IMR-90 (cell line): ENCODE data around the gene CEMP1. TPM values are rescaled to one million over a fixed set of nuclear protein-coding genes. Genes with fewer than 3 reads are reported as not detected.

Experiments used
- ATAC-seq: fragments of 200-7000 bp; cut with Tn5 transposase; 2 replicates; pipeline ENCODE4 v1.9.1; 2020; ENCODE audit warnings: low read depth, mild to moderate bottlenecking, moderate library complexity
- BruUV-seq: library from RNA; stranded (reverse); fragments of 400-500 nt; replicated peaks from 2 replicates; lab custom pipeline; 2021; lab: Mats Ljungman, UMichigan
- CTCF ChIA-PET: fragments of 300-600 bp; formaldehyde crosslinking; extraction: SDS; loops from one replicate; lab custom pipeline; 2021; ENCODE audit warnings: antibody characterized with exemption; lab: Yijun Ruan, JAX
- POLR2A ChIA-PET: fragments of 300-600 bp; sonication (Branson Sonifier 250); formaldehyde crosslinking; loops from one replicate; lab custom pipeline; 2022; ENCODE audit warnings: antibody characterized with exemption; ENCODE audit not compliant: unreplicated experiment; lab: Charles Lee
- DNase-seq: peaks from one replicate; pipeline ENCODE4 v3.0.0; 2013
- H2AFZ ChIP-seq: replicated peaks from 2 replicates; pipeline ENCODE3; 2013; ENCODE audit warnings: low read length, mild to moderate bottlenecking; ENCODE audit not compliant: poor library complexity
- H2AK5ac ChIP-seq: 2 replicates; pipeline ENCODE4 v1.6.1; 2013; ENCODE audit warnings: low read depth, low read length, inconsistent platforms
- H2AK9ac ChIP-seq: replicated peaks from 2 replicates; pipeline ENCODE3; 2013; ENCODE audit warnings: mild to moderate bottlenecking, low read depth, low read length, moderate library complexity; ENCODE audit not compliant: poor library complexity
- H2BK120ac ChIP-seq: 2 replicates; pipeline ENCODE4 v1.6.1; 2013; ENCODE audit warnings: low read depth, low read length, inconsistent platforms
- H2BK15ac ChIP-seq: 3 replicates; pipeline ENCODE4 v1.6.1; 2013; ENCODE audit warnings: low read depth, low read length, inconsistent platforms
- H2BK20ac ChIP-seq: 2 replicates; pipeline ENCODE4 v1.6.1; 2013; ENCODE audit warnings: low read depth, mild to moderate bottlenecking, inconsistent platforms, low read length, moderate library complexity
- H2BK5ac ChIP-seq: 2 replicates; pipeline ENCODE4 v1.6.1; 2013; ENCODE audit warnings: mild to moderate bottlenecking, low read depth, low read length, inconsistent platforms; ENCODE audit not compliant: poor library complexity, severe bottlenecking
- H3K14ac ChIP-seq: replicated peaks from 2 replicates; pipeline ENCODE4 v1.6.1; 2013; ENCODE audit warnings: low read depth, low read length, inconsistent platforms
- H3K18ac ChIP-seq: 2 replicates; pipeline ENCODE4 v1.6.1; 2013; ENCODE audit warnings: low read depth, low read length, control low read depth
- H3K23ac ChIP-seq: 2 replicates; pipeline ENCODE4 v1.6.1; 2013; ENCODE audit warnings: low read depth, low read length, inconsistent platforms
- H3K27ac ChIP-seq: 2 replicates; pipeline ENCODE4 v1.5.1; 2013; ENCODE audit warnings: mild to moderate bottlenecking, control low read depth, low read length; ENCODE audit not compliant: insufficient read depth
- H3K27me3 ChIP-seq: 2 replicates; pipeline ENCODE4 v1.6.1; 2013; ENCODE audit warnings: low read length; ENCODE audit not compliant: control insufficient read depth, insufficient read depth
- H3K36me3 ChIP-seq: 2 replicates; pipeline ENCODE4 v1.6.1; 2013; ENCODE audit warnings: low read length, mixed read lengths; ENCODE audit not compliant: control insufficient read depth, insufficient read depth
- H3K4ac ChIP-seq: 2 replicates; pipeline ENCODE4 v1.6.1; 2013; ENCODE audit warnings: low read depth, low read length, inconsistent platforms
- H3K4me1 ChIP-seq: 2 replicates; pipeline ENCODE4 v1.6.1; 2013; ENCODE audit warnings: low read length, mixed read lengths; ENCODE audit not compliant: control insufficient read depth, insufficient read depth
- H3K4me2 ChIP-seq: 2 replicates; pipeline ENCODE4 v1.6.1; 2013; ENCODE audit warnings: low read depth, mild to moderate bottlenecking, control low read depth, low read length, moderate library complexity
- H3K4me3 ChIP-seq: 2 replicates; pipeline ENCODE4 v1.5.1; 2013; ENCODE audit warnings: low read depth, mild to moderate bottlenecking, control low read depth, low read length, moderate library complexity; ENCODE audit not compliant: insufficient read depth
- H3K56ac ChIP-seq: 2 replicates; pipeline ENCODE4 v1.6.1; 2013; ENCODE audit warnings: low read length, inconsistent platforms; ENCODE audit not compliant: insufficient read depth; ENCODE audit errors: extremely low read depth
- H3K79me1 ChIP-seq, 2 experiments: 2 replicates each; pipeline ENCODE4 v1.6.1; 2013; ENCODE audit warnings: low read length in 2 of 2, inconsistent platforms in 1 of 2, low read depth in 1 of 2
- H3K9ac ChIP-seq: 2 replicates; pipeline ENCODE4 v1.6.1; 2013; ENCODE audit warnings: low read depth, low read length, control low read depth
- H3K9me1 ChIP-seq: 2 replicates; pipeline ENCODE4 v1.6.1; 2013; ENCODE audit warnings: low read length, inconsistent platforms; ENCODE audit not compliant: insufficient read depth
- H3K9me3 ChIP-seq: 2 replicates; pipeline ENCODE4 v1.6.1; 2013; ENCODE audit warnings: low read length; ENCODE audit not compliant: control insufficient read depth, insufficient read depth
- H4K20me1 ChIP-seq: 2 replicates; pipeline ENCODE4 v1.6.1; 2013; ENCODE audit warnings: low read length, inconsistent platforms; ENCODE audit not compliant: insufficient read depth
- H4K5ac ChIP-seq: 2 replicates; pipeline ENCODE4 v1.6.1; 2013; ENCODE audit warnings: mild to moderate bottlenecking, low read depth, low read length, control low read depth
- H4K8ac ChIP-seq, 2 experiments: 2 replicates each; pipeline ENCODE4 v1.6.1; 2013; ENCODE audit warnings: low read depth in 2 of 2, low read length in 2 of 2, control low read depth in 1 of 2, inconsistent platforms in 1 of 2
- H4K91ac ChIP-seq: 2 replicates; pipeline ENCODE4 v1.6.1; 2013; ENCODE audit warnings: low read depth, low read length, inconsistent platforms; ENCODE audit not compliant: insufficient read depth
- BHLHE40 ChIP-seq: fragments of 150-350 bp; IDR thresholded peaks from 2 replicates; pipeline ENCODE4 v1.6.1; 2016; ENCODE audit warnings: mild to moderate bottlenecking, low read depth, low read length
- CEBPB ChIP-seq: IDR thresholded peaks from 2 replicates; pipeline ENCODE4 v1.6.1; 2012; ENCODE audit warnings: low read depth, low read length, improper control_type of control experiment
- CHD1 ChIP-seq: IDR thresholded peaks from 2 replicates; pipeline ENCODE4 v1.6.1; 2012; ENCODE audit warnings: low read depth, low read length, improper control_type of control experiment
- RFX5 ChIP-seq: IDR thresholded peaks from 2 replicates; pipeline ENCODE4 v1.8.0; 2012; ENCODE audit warnings: low read depth, mild to moderate bottlenecking, low read length, moderate library complexity
- WGBS, 2 experiments: methylation state at CpG; one replicate each; pipeline versions ENCODE4 v1.1.5 to v1.1.7; 2013; ENCODE audit warnings: missing lambda C conversion rate in 2 of 2; ENCODE audit not compliant: insufficient read length in 1 of 2; ENCODE audit errors: extremely low coverage in 2 of 2; 5-methylcytosine and 5-hydroxymethylcytosine counted together
- dilution Hi-C: fragments of 300-500 bp; cut with HindIII; formaldehyde crosslinking; loops from one replicate; pipeline ENCODE4 v1.14.3; 2018; ENCODE audit warnings: low sequenced_read_pairs; ENCODE audit not compliant: unreplicated experiment
- in situ Hi-C: fragments of 300-500 bp; cut with MboI; formaldehyde crosslinking; loops from 3 replicates; pipeline ENCODE4 v1.14.3; 2019; ENCODE audit warnings: low sequenced_read_pairs, inconsistent platforms, mixed read lengths
- intact Hi-C: fragments of 100-400 bp; cut with micrococcal nuclease; formaldehyde crosslinking; loops from 2 replicates; pipeline ENCODE4 v1.10.0; 2022
- polyA plus RNA-seq, 3 experiments: library from polyadenylated mRNA; depleted of rRNA; stranded (reverse); fragments of >200 nt; gene quantifications; 2 replicates each; pipeline ENCODE4 v1.2.3, GENCODE V29; 2012; ENCODE audit warnings: low replicate concordance in 1 of 3
- total RNA-seq: library from RNA; depleted of rRNA; stranded (reverse); fragments of >200 nt; gene quantifications from 2 replicates; pipeline ENCODE4 v1.2.3, GENCODE V29; 2012

CEMP1 gene
- total and polyA plus RNA-seq, 2 of the 4 experiments (the other 2 are of a cell fraction): not detected

DNA sequence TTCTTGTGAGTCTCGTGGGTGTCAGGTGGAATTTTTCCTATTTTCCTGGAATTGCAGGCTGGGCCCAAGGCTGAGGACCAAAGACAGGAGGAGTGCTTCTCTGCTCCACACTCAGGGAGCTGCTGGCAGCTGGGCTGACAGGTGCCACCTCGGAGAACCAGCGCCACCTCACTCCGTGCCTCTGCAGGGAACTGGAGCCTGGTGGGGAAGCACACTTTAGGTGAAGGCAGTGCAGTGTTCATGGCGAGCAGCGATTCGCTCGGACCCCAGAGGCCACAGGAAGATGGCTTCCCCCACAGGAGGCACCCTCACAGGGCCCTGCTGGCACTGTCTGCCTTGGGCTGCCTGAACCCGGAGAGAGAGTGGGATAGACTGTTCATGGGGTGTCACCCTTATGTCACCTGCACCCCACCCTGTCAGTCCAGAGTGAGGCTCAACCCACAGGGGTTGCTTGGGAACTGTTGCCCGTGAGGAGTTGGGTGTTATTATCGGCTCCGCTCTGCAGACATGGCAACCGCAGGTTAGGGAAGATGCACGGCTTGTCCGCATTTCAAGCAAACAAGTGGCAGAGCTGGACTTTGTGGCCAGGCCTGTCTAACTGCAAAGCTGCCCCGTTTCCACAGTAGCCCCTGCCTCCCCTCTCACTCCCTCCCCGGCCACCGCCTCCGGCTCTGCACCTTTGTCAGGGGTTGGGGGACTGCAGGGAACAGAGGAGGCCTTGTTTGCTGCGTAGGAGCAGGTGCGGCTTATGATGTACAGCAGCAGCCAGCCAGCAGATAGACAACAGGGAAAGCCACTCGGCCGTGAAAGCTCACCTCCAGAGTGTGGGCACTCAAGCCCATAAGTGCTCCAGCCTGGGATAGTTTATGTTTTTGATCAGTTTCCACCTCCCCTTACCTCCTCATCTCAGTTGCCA lies 40.8 kb downstream of the CEMP1 start:
- ATAC-seq: no peak
- CTCF ChIA-PET: interaction anchor here (0.6 kb wide), 1 partner anchor 98 kb away, joined by 3 read pairs; no protein-coding TSS in a partner anchor
- DNase-seq: no peak
- H3K4me1 ChIP-seq: peaks cover 11% of the 10 kb centered on the region
- no peak overlapping the region for H2BK5ac ChIP-seq
- peaks cover 4% of the 10 kb centered on the region; the same call in 1 of the 2 replicates for H3K9me1 ChIP-seq
- H3K4ac ChIP-seq: no peak overlapping the region
- WGBS, 2 experiments: 100% methylated on average over 5 of the region's 23 CpGs; no CpG with 5 or more reads in 1 of the 2 experiments
- H3K4me2 ChIP-seq: no peak overlapping the region
- H4K20me1 ChIP-seq: peaks cover 20% of the 10 kb centered on the region
- H2AFZ ChIP-seq: no peak overlapping the region
- H3K9ac ChIP-seq: no peak overlapping the region
- no peak overlapping the region for H3K18ac ChIP-seq
- no peaks in the 10 kb centered on the region for H3K27me3 ChIP-seq
- no peak overlapping the region for H2BK15ac ChIP-seq
- no peak overlapping the region for H3K27ac ChIP-seq
- no peak overlapping the region for H2BK120ac ChIP-seq
- H3K36me3 ChIP-seq: peaks cover 2% of the 10 kb centered on the region; the same call in 1 of the 2 replicates
- no peaks in the 10 kb centered on the region for H3K9me3 ChIP-seq
- intact Hi-C loops (no loop called here), in situ Hi-C loops (no loop called here), dilution Hi-C loops (no loop called here)
- no peak overlapping the region for H3K4me3 ChIP-seq
- POLR2A ChIA-PET: no interaction called here
- H3K79me1 ChIP-seq: peaks cover 11 to 50% of the 10 kb centered on the region in 2 experiments
- no peak overlapping the region for H3K56ac ChIP-seq
- no peak overlapping the region for H2AK9ac ChIP-seq
- no peak overlapping the region for H3K23ac ChIP-seq
- no peak overlapping the region for H4K5ac ChIP-seq
- no TSS peak for BruUV-seq
- H4K91ac ChIP-seq: no peak overlapping the region
- no peak overlapping the region for H3K14ac ChIP-seq
- H4K8ac ChIP-seq: no peak overlapping the region
- no peak overlapping the region for H2AK5ac ChIP-seq
- TF ChIP-seq BHLHE40 (no peak), CEBPB (no peak), CHD1 (no peak), RFX5 (no peak)
- no peak overlapping the region for H2BK20ac ChIP-seq
